Measurements from ENCODE around the gene PANK4. TPM values are rescaled to one million over a fixed set of nuclear protein-coding genes. Genes with fewer than 3 reads are reported as not detected.

The PANK4 gene
- total and polyA plus RNA-seq, 4 donors, result 6.2 to 26.8 (median 12.6) TPM

DNA sequence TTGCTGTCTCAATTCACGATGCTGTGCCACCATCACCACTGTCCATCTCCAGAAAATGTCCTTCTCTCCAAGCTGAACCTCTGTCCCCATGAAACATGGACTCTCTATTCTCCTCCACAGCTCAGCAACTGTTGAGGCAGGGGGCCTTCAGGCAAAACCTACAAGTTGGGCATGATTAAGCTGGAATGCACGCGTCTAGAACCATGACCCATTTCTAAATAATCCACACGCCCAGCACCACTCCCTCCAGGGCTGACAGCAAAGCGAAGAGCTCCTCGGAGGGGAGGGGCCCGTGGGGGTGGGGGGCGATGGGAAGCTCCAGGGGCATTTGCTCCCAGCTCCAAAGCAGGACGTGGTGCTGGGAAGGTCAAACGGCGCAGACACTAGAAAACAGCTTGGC is 7.0 kb upstream of the PANK4 start:
- peaks cover 12 to 37% (median 24%) of the 10 kb centered on the region in 4 donors for H3K4me1 ChIP-seq (ENCODE audit: control insufficient read depth in 4 of 4, insufficient read depth in 4 of 4, low read length in 3 of 4)
- H3K36me3 ChIP-seq (ENCODE audit: control insufficient read depth in 4 of 4, insufficient read depth in 3 of 4, low read depth in 1 of 4, low read length in 3 of 4), result no peaks in the 10 kb centered on the region
- 84% methylated on average over 11 of the region's 11 CpGs for WGBS
- DNase-seq (ENCODE audit: low spot score), result no peak
- no peaks in the 10 kb centered on the region for H3K9me3 ChIP-seq (ENCODE audit: control insufficient read depth in 4 of 4, low read length in 3 of 4)
- H3K27me3 ChIP-seq (ENCODE audit: control insufficient read depth in 4 of 4, insufficient read depth in 4 of 4, low read length in 3 of 4), result no peaks in the 10 kb centered on the region
- H3K4me3 ChIP-seq (ENCODE audit: low read depth in 1 of 3, low read length in 3 of 3), result no peak overlapping the region
- H3K27ac ChIP-seq (ENCODE audit: low read depth in 1 of 2, low read length in 2 of 2), result no peak overlapping the region
- TF ChIP-seq, protein P1, sequence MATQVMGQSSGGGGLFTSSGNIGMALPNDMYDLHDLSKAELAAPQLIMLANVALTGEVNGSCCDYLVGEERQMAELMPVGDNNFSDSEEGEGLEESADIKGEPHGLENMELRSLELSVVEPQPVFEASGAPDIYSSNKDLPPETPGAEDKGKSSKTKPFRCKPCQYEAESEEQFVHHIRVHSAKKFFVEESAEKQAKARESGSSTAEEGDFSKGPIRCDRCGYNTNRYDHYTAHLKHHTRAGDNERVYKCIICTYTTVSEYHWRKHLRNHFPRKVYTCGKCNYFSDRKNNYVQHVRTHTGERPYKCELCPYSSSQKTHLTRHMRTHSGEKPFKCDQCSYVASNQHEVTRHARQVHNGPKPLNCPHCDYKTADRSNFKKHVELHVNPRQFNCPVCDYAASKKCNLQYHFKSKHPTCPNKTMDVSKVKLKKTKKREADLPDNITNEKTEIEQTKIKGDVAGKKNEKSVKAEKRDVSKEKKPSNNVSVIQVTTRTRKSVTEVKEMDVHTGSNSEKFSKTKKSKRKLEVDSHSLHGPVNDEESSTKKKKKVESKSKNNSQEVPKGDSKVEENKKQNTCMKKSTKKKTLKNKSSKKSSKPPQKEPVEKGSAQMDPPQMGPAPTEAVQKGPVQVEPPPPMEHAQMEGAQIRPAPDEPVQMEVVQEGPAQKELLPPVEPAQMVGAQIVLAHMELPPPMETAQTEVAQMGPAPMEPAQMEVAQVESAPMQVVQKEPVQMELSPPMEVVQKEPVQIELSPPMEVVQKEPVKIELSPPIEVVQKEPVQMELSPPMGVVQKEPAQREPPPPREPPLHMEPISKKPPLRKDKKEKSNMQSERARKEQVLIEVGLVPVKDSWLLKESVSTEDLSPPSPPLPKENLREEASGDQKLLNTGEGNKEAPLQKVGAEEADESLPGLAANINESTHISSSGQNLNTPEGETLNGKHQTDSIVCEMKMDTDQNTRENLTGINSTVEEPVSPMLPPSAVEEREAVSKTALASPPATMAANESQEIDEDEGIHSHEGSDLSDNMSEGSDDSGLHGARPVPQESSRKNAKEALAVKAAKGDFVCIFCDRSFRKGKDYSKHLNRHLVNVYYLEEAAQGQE (IDR thresholded peaks at IDR 0.05), result no peak
- TF ChIP-seq NR2F2 (IDR thresholded peaks at IDR 0.05) (no peak), RAD21 (IDR thresholded peaks at IDR 0.05) (no peak), YY1 (IDR thresholded peaks at IDR 0.05) (no peak), TAF1 (conservative IDR thresholded peaks at IDR 0.05) (no peak), RXRA (IDR thresholded peaks at IDR 0.05) (no peak), JUND (IDR thresholded peaks at IDR 0.05) (no peak), FOXA1 (IDR thresholded peaks at IDR 0.05) (no peak), FOXA2 (IDR thresholded peaks at IDR 0.05) (no peak), EGR1 (IDR thresholded peaks at IDR 0.05; ENCODE audit: low read depth in 2 of 2) (no peak), HNF4A (conservative IDR thresholded peaks at IDR 0.05) (no peak), HNF4G (IDR thresholded peaks at IDR 0.05) (no peak), SP1 (IDR thresholded peaks at IDR 0.05) (no peak), GABPA (IDR thresholded peaks at IDR 0.05 in 1 of 2, conservative IDR thresholded peaks at IDR 0.05 in 1 of 2) (no peak)
- TF ChIP-seq, protein P2, sequence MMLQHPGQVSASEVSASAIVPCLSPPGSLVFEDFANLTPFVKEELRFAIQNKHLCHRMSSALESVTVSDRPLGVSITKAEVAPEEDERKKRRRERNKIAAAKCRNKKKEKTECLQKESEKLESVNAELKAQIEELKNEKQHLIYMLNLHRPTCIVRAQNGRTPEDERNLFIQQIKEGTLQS (IDR thresholded peaks at IDR 0.05), result no peak
- TF ChIP-seq, protein P3, sequence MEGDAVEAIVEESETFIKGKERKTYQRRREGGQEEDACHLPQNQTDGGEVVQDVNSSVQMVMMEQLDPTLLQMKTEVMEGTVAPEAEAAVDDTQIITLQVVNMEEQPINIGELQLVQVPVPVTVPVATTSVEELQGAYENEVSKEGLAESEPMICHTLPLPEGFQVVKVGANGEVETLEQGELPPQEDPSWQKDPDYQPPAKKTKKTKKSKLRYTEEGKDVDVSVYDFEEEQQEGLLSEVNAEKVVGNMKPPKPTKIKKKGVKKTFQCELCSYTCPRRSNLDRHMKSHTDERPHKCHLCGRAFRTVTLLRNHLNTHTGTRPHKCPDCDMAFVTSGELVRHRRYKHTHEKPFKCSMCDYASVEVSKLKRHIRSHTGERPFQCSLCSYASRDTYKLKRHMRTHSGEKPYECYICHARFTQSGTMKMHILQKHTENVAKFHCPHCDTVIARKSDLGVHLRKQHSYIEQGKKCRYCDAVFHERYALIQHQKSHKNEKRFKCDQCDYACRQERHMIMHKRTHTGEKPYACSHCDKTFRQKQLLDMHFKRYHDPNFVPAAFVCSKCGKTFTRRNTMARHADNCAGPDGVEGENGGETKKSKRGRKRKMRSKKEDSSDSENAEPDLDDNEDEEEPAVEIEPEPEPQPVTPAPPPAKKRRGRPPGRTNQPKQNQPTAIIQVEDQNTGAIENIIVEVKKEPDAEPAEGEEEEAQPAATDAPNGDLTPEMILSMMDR (IDR thresholded peaks at IDR 0.05; ENCODE audit: low read depth, low read length, missing input control), result no peak
- TF ChIP-seq, protein P4, sequence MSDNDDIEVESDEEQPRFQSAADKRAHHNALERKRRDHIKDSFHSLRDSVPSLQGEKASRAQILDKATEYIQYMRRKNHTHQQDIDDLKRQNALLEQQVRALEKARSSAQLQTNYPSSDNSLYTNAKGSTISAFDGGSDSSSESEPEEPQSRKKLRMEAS (IDR thresholded peaks at IDR 0.05), result no peak
- TF ChIP-seq, protein P5, sequence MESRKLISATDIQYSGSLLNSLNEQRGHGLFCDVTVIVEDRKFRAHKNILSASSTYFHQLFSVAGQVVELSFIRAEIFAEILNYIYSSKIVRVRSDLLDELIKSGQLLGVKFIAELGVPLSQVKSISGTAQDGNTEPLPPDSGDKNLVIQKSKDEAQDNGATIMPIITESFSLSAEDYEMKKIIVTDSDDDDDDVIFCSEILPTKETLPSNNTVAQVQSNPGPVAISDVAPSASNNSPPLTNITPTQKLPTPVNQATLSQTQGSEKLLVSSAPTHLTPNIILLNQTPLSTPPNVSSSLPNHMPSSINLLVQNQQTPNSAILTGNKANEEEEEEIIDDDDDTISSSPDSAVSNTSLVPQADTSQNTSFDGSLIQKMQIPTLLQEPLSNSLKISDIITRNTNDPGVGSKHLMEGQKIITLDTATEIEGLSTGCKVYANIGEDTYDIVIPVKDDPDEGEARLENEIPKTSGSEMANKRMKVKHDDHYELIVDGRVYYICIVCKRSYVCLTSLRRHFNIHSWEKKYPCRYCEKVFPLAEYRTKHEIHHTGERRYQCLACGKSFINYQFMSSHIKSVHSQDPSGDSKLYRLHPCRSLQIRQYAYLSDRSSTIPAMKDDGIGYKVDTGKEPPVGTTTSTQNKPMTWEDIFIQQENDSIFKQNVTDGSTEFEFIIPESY (IDR thresholded peaks at IDR 0.05), result no peak
- no peak overlapping the region for H3K9ac ChIP-seq (ENCODE audit: low read depth in 1 of 2, low read length in 2 of 2)

All from liver (tissue), 9 donors.